ENCODE data around the gene OTOGL. TPM values are rescaled to one million over a fixed set of nuclear protein-coding genes. Genes with fewer than 3 reads are reported as not detected.

Gene OTOGL
- total RNA-seq, 5 donors from 2014 or later (not counting 1 experiment from before 2014, with no cell fraction given): not detected

DNA sequence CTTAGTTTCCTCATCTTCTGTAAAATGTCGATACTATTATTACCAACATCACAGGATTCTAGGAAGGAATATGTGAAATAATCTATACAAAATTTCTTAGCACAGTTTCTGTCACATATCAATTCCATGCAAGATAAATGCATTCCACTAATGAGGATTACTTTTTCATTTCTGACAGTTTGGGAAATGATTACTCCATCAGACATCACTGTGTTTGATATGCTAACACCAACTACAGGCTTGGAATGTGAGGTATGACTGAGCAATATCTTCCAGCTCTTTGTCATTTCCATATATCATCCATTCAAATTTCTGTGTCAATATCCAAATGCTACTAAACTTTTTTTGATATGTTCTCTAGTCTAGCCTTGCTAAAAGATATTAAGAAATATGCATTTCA lies 233.5 kb downstream of the OTOGL start:
- ChIA-PET POLR2A (no interaction called here), CTCF (no interaction called here)
- Histone ChIP-seq H3K27ac (ENCODE audit: low read length) (no peak overlapping the region), H3K4me1 (ENCODE audit: control insufficient read depth in 1 of 2, extremely low read depth in 1 of 2, insufficient read depth in 2 of 2, low read length in 2 of 2) (no peaks in the 10 kb centered on the region), H3K27me3 (replicated peaks in 1 of 2; ENCODE audit: control insufficient read depth in 2 of 2, extremely low read depth in 1 of 2, insufficient read depth in 2 of 2, low read length in 1 of 2) (no peaks in the 10 kb centered on the region), H3K9me3 (no peaks in the 10 kb centered on the region), H3K4me3 (ENCODE audit: control insufficient read depth in 1 of 2, extremely low read depth in 1 of 2, low read length in 1 of 2) (no peak overlapping the region), H3K36me3 (ENCODE audit: control insufficient read depth in 2 of 2, extremely low read depth in 1 of 2, insufficient read depth in 1 of 2, low read length in 1 of 2) (no peaks in the 10 kb centered on the region)
- Mint-ChIP-seq H3K4me3 (no peak overlapping the region), H3K27me3 (peaks cover 0 to 2% of the 10 kb centered on the region in 2 donors), H3K9me3 (no peaks in the 10 kb centered on the region), H3K36me3 (no peaks in the 10 kb centered on the region), H3K4me1 (no peaks in the 10 kb centered on the region), H3K27ac (no peak overlapping the region)
- ATAC-seq (replicated peaks in 1 of 4) (no peak), DNase-seq (no peak)
- no CpG with 5 or more reads among the region's 1 CpG for WGBS (ENCODE audit: insufficient coverage)

DNA sequence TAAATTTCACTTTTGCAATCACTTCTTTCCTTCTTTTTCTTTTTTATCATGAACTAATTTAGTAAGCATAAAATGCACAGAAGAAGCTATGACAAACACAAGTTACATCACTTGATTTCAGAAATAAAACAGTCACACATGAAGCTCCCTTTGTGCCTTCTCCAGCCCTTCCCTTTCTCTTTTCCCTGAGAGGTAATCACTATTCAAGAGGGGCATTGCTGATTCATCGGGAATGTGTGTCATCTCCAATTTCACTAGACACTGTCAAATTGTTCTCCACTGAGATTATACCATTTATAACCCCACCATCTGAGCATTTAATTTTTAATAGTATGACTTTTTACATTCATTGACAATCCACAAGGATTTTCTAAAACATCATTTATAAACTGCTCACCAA lies 253.1 kb downstream of the OTOGL start:
- DNase-seq (no peak), ATAC-seq (replicated peaks in 1 of 4) (no peak)
- CTCF ChIA-PET: interaction anchor here in 1 of 2 donors (0.6 kb wide), 1 partner anchor 11 kb away, joined by 4 read pairs; no protein-coding TSS in a partner anchor
- POLR2A ChIA-PET: interaction anchor here in 1 of 2 donors (0.6 kb wide), 1 partner anchor 939 kb away, joined by 3 read pairs; no protein-coding TSS in a partner anchor
- WGBS (ENCODE audit: insufficient coverage): no CpG with 5 or more reads among the region's 1 CpG
- no peaks in the 10 kb centered on the region for H3K27me3 Mint-ChIP-seq
- no peak overlapping the region for H3K27ac Mint-ChIP-seq
- Histone ChIP-seq H3K27me3 (replicated peaks in 1 of 2; ENCODE audit: control insufficient read depth in 2 of 2, extremely low read depth in 1 of 2, insufficient read depth in 2 of 2, low read length in 1 of 2) (no peaks in the 10 kb centered on the region), H3K27ac (ENCODE audit: low read length) (no peak overlapping the region), H3K4me3 (ENCODE audit: control insufficient read depth in 1 of 2, extremely low read depth in 1 of 2, low read length in 1 of 2) (no peak overlapping the region), H3K4me1 (ENCODE audit: control insufficient read depth in 1 of 2, extremely low read depth in 1 of 2, insufficient read depth in 2 of 2, low read length in 2 of 2) (no peaks in the 10 kb centered on the region), H3K36me3 (ENCODE audit: control insufficient read depth in 2 of 2, extremely low read depth in 1 of 2, insufficient read depth in 1 of 2, low read length in 1 of 2) (no peaks in the 10 kb centered on the region), H3K9me3 (no peaks in the 10 kb centered on the region)
- no peak overlapping the region for H3K4me3 Mint-ChIP-seq
- peaks cover 5 to 12% (median 12%) of the 10 kb centered on the region in 3 donors for H3K9me3 Mint-ChIP-seq
- no peaks in the 10 kb centered on the region for H3K4me1 Mint-ChIP-seq
- H3K36me3 Mint-ChIP-seq: no peaks in the 10 kb centered on the region

DNA sequence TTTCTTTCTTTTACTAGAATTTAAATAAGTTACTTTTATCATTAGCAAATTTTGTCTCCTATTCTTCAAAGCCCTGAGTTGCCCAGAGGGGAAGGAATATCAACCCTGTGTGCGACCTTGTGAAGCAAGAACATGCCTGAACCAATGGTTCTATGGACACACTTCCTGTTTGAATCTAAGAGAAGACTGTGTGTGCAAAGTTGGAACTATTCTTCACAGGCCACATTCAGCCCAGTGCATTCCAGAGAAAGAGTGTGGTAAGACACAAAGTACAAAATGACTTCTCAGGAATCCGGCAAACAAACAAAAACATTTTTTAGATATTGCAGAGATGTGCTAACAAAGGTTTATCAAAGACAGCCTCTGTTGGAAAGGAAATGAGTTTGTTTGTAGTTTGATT lies 253.9 kb downstream of the OTOGL start:
- no peaks in the 10 kb centered on the region for H3K36me3 ChIP-seq (ENCODE audit: control insufficient read depth in 2 of 2, extremely low read depth in 1 of 2, insufficient read depth in 1 of 2, low read length in 1 of 2)
- WGBS (ENCODE audit: insufficient coverage): 80% methylated on average over 1 of the region's 2 CpGs
- no peaks in the 10 kb centered on the region for H3K4me1 ChIP-seq (ENCODE audit: control insufficient read depth in 1 of 2, extremely low read depth in 1 of 2, insufficient read depth in 2 of 2, low read length in 2 of 2)
- H3K27ac Mint-ChIP-seq: no peak overlapping the region
- H3K4me3 Mint-ChIP-seq: no peak overlapping the region
- DNase-seq (no peak), ATAC-seq (replicated peaks in 1 of 4) (no peak)
- H3K27me3 Mint-ChIP-seq: no peaks in the 10 kb centered on the region
- H3K9me3 Mint-ChIP-seq: peaks cover 5 to 8% (median 7%) of the 10 kb centered on the region in 3 donors
- no peak overlapping the region for H3K27ac ChIP-seq (ENCODE audit: low read length)
- H3K9me3 ChIP-seq: no peaks in the 10 kb centered on the region
- no peaks in the 10 kb centered on the region for H3K4me1 Mint-ChIP-seq
- POLR2A ChIA-PET: no interaction called here
- no peaks in the 10 kb centered on the region for H3K27me3 ChIP-seq (replicated peaks in 1 of 2; ENCODE audit: control insufficient read depth in 2 of 2, extremely low read depth in 1 of 2, insufficient read depth in 2 of 2, low read length in 1 of 2)
- no peaks in the 10 kb centered on the region for H3K36me3 Mint-ChIP-seq
- no peak overlapping the region for H3K4me3 ChIP-seq (ENCODE audit: control insufficient read depth in 1 of 2, extremely low read depth in 1 of 2, low read length in 1 of 2)
- CTCF ChIA-PET: no interaction called here

DNA sequence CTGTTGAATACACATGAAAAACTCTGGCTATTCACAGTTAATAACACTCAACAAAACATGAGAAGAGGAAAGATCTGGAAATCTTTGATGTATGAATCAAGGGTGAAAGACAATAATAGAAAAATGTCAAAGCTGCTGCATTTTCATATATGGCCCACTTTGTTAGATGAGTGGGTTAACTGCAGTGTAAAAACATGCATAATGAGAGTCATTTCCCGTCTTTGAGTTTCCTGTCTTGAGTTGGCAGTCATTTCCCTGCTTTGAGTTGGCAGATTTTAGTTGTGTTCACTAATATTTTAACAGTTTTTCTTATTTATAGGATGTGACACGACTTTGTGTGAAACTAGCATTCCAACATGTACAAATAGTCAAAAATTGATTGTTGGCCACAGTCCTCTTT lies 256.8 kb downstream of the OTOGL start:
- Histone ChIP-seq H3K9me3 (no peaks in the 10 kb centered on the region), H3K36me3 (ENCODE audit: control insufficient read depth in 2 of 2, extremely low read depth in 1 of 2, insufficient read depth in 1 of 2, low read length in 1 of 2) (no peaks in the 10 kb centered on the region), H3K4me1 (ENCODE audit: control insufficient read depth in 1 of 2, extremely low read depth in 1 of 2, insufficient read depth in 2 of 2, low read length in 2 of 2) (no peaks in the 10 kb centered on the region), H3K4me3 (ENCODE audit: control insufficient read depth in 1 of 2, extremely low read depth in 1 of 2, low read length in 1 of 2) (no peak overlapping the region), H3K27ac (ENCODE audit: low read length) (no peak overlapping the region), H3K27me3 (replicated peaks in 1 of 2; ENCODE audit: control insufficient read depth in 2 of 2, extremely low read depth in 1 of 2, insufficient read depth in 2 of 2, low read length in 1 of 2) (no peaks in the 10 kb centered on the region)
- no peaks in the 10 kb centered on the region for H3K36me3 Mint-ChIP-seq
- ATAC-seq (replicated peaks in 1 of 4) (no peak), DNase-seq (no peak)
- peaks cover 0 to 4% (median 2%) of the 10 kb centered on the region in 3 donors for H3K9me3 Mint-ChIP-seq
- H3K4me1 Mint-ChIP-seq: no peaks in the 10 kb centered on the region
- POLR2A ChIA-PET: no interaction called here
- no CpG with 5 or more reads among the region's 2 CpGs for WGBS (ENCODE audit: insufficient coverage)
- CTCF ChIA-PET: no interaction called here
- H3K27ac Mint-ChIP-seq: no peak overlapping the region
- H3K27me3 Mint-ChIP-seq: no peaks in the 10 kb centered on the region
- no peak overlapping the region for H3K4me3 Mint-ChIP-seq

DNA sequence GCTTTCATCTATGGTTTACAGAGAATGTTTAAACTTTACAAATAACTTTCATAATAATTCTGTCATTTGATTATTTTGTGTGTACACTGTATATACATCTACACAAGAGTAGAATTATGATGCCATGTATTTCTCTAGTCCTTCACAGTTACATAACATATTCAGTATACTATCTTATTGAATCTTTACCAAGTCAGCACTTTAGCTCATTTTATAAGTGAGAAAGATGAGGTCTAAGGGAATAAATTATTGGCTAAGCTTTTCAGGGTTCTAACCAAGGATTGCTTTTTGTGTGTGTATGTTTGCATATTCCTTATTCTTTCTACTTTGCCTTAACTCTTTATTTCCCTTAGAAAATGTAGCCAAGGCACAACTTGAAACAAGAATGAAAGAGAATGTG lies 260.4 kb downstream of the OTOGL start:
- ATAC-seq (replicated peaks in 1 of 4) (no peak), DNase-seq (no peak)
- no peaks in the 10 kb centered on the region for H3K4me1 Mint-ChIP-seq
- H3K27me3 ChIP-seq (replicated peaks in 1 of 2; ENCODE audit: control insufficient read depth in 2 of 2, extremely low read depth in 1 of 2, insufficient read depth in 2 of 2, low read length in 1 of 2): no peaks in the 10 kb centered on the region
- no peaks in the 10 kb centered on the region for H3K36me3 ChIP-seq (ENCODE audit: control insufficient read depth in 2 of 2, extremely low read depth in 1 of 2, insufficient read depth in 1 of 2, low read length in 1 of 2)
- POLR2A ChIA-PET: no interaction called here
- CTCF ChIA-PET: no interaction called here
- no peaks in the 10 kb centered on the region for H3K4me1 ChIP-seq (ENCODE audit: control insufficient read depth in 1 of 2, extremely low read depth in 1 of 2, insufficient read depth in 2 of 2, low read length in 2 of 2)
- H3K27ac Mint-ChIP-seq: no peak overlapping the region
- no peaks in the 10 kb centered on the region for H3K27me3 Mint-ChIP-seq
- no peaks in the 10 kb centered on the region for H3K36me3 Mint-ChIP-seq
- no peak overlapping the region for H3K4me3 Mint-ChIP-seq
- no peaks in the 10 kb centered on the region for H3K9me3 ChIP-seq
- peaks cover 0 to 4% (median 2%) of the 10 kb centered on the region in 3 donors for H3K9me3 Mint-ChIP-seq
- no peak overlapping the region for H3K27ac ChIP-seq (ENCODE audit: low read length)
- no peak overlapping the region for H3K4me3 ChIP-seq (ENCODE audit: control insufficient read depth in 1 of 2, extremely low read depth in 1 of 2, low read length in 1 of 2)

DNA sequence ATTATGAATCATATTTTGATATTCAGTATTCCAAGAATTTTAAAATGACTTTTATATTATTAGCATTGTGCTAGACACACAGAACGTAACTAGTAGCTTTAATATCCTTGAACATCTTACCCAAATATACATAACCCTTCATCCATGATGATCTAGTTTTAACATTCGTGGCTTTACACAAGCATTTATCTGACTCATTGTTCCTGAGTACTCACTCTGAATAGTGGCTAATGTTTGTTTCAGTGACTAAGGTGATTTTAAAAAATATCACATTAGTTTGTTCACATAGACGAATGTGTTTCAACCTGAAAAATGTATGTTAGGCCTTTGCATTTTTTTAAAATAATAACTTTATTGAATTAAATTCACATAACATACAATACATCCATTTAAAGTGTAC lies 264.7 kb downstream of the OTOGL start:
- ATAC-seq (replicated peaks in 1 of 4) (no peak), DNase-seq (no peak)
- Mint-ChIP-seq H3K27me3 (no peaks in the 10 kb centered on the region), H3K4me1 (no peaks in the 10 kb centered on the region), H3K27ac (no peak overlapping the region), H3K9me3 (peaks cover 0 to 6% (median 2%) of the 10 kb centered on the region in 3 donors), H3K4me3 (no peak overlapping the region), H3K36me3 (no peaks in the 10 kb centered on the region)
- CTCF ChIA-PET: interaction anchor here in 1 of 2 donors (1.1 kb wide), 1 partner anchor 12 kb away, joined by 4 read pairs; no protein-coding TSS in a partner anchor
- no peak overlapping the region for H3K4me3 ChIP-seq (ENCODE audit: control insufficient read depth in 1 of 2, extremely low read depth in 1 of 2, low read length in 1 of 2)
- WGBS (ENCODE audit: insufficient coverage): no CpG with 5 or more reads among the region's 3 CpGs
- H3K27ac ChIP-seq (ENCODE audit: low read length): no peak overlapping the region
- H3K36me3 ChIP-seq (ENCODE audit: control insufficient read depth in 2 of 2, extremely low read depth in 1 of 2, insufficient read depth in 1 of 2, low read length in 1 of 2): no peaks in the 10 kb centered on the region
- no peaks in the 10 kb centered on the region for H3K27me3 ChIP-seq (replicated peaks in 1 of 2; ENCODE audit: control insufficient read depth in 2 of 2, extremely low read depth in 1 of 2, insufficient read depth in 2 of 2, low read length in 1 of 2)
- POLR2A ChIA-PET: no interaction called here
- H3K4me1 ChIP-seq (ENCODE audit: control insufficient read depth in 1 of 2, extremely low read depth in 1 of 2, insufficient read depth in 2 of 2, low read length in 2 of 2): no peaks in the 10 kb centered on the region
- H3K9me3 ChIP-seq: no peaks in the 10 kb centered on the region

DNA sequence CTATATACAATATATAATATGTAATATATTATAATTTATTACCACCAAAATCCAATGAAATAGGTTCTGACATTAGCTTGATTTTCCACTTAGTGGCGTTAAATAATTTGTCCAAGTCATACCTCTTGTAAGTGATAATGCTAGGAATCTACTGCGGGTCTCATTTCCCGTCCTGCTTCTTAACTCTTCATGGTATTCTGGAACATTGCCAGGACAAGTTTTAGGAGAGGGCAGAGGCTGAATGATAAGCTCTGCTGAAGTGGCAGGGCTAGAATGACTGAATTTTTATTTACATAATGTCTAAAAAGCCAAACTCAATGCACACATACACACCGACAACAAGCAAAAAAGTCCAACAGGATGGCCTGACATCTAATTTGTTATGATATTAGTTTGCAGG lies 274.3 kb downstream of the OTOGL start:
- H3K4me1 ChIP-seq (ENCODE audit: control insufficient read depth in 1 of 2, extremely low read depth in 1 of 2, insufficient read depth in 2 of 2, low read length in 2 of 2): no peaks in the 10 kb centered on the region
- Mint-ChIP-seq H3K36me3 (no peaks in the 10 kb centered on the region), H3K9me3 (peaks cover 0 to 7% (median 0%) of the 10 kb centered on the region in 3 donors), H3K27me3 (no peaks in the 10 kb centered on the region), H3K4me1 (no peaks in the 10 kb centered on the region), H3K27ac (no peak overlapping the region), H3K4me3 (no peak overlapping the region)
- H3K4me3 ChIP-seq (ENCODE audit: control insufficient read depth in 1 of 2, extremely low read depth in 1 of 2, low read length in 1 of 2): no peak overlapping the region
- no peak overlapping the region for H3K27ac ChIP-seq (ENCODE audit: low read length)
- POLR2A ChIA-PET: no interaction called here
- CTCF ChIA-PET: no interaction called here
- H3K36me3 ChIP-seq (ENCODE audit: control insufficient read depth in 2 of 2, extremely low read depth in 1 of 2, insufficient read depth in 1 of 2, low read length in 1 of 2): no peaks in the 10 kb centered on the region
- no CpG with 5 or more reads among the region's 4 CpGs for WGBS (ENCODE audit: insufficient coverage)
- no peak for DNase-seq
- no peak for ATAC-seq (replicated peaks in 1 of 4)
- H3K9me3 ChIP-seq: no peaks in the 10 kb centered on the region
- H3K27me3 ChIP-seq (replicated peaks in 1 of 2; ENCODE audit: control insufficient read depth in 2 of 2, extremely low read depth in 1 of 2, insufficient read depth in 2 of 2, low read length in 1 of 2): no peaks in the 10 kb centered on the region

All from T-cell (primary cell).